K562 (cell line): ENCODE results near the gene RPRD1B.

Experiments used
- ATF1 ChIP-seq, 2 experiments: fragments of 450-650 bp in 1 of 2; IDR thresholded peaks; 2 replicates each; pipeline ENCODE4 v1.6.1; 2016; ENCODE audit warnings: missing compliant biosample characterization in 1 of 2, missing genetic modification characterization in 1 of 2
- CHD4 ChIP-seq: fragments of 200-600 bp; sonication (generic); IDR thresholded peaks from 3 replicates; pipeline ENCODE4 v1.6.1; 2012; ENCODE audit warnings: low read depth, mild to moderate bottlenecking, mixed read lengths, low read length, inconsistent platforms; ENCODE audit not compliant: insufficient read depth, insufficient replicate concordance, poor library complexity, severe bottlenecking
- CTCF ChIP-seq, 3 experiments: IDR thresholded peaks in 2 of 3; conservative IDR thresholded peaks in 1 of 3; 2 replicates each; pipeline ENCODE4 v1.5.1; 2011 to 2012; ENCODE audit warnings: low read length in 3 of 3, mild to moderate bottlenecking in 3 of 3, control low read depth in 2 of 3, improper control_type of control experiment in 1 of 3, inconsistent platforms in 1 of 3, low read depth in 1 of 3, mixed read lengths in 1 of 3, moderate library complexity in 1 of 3; ENCODE audit not compliant: insufficient read depth in 2 of 3
- MAZ ChIP-seq, 2 experiments: fragments of 450-650 bp in 1 of 2; sonication (generic) in 1 of 2; formaldehyde crosslinking; IDR thresholded peaks in 1 of 2; conservative IDR thresholded peaks in 1 of 2; 2 replicates each; pipeline versions ENCODE4 v1.4.0 to v1.5.0; 2020; ENCODE audit warnings: mild to moderate bottlenecking in 1 of 2, missing genetic modification reagents in 1 of 2
- POLR2AphosphoS5 ChIP-seq: IDR thresholded peaks from 2 replicates; pipeline ENCODE4 v1.6.1; 2011; ENCODE audit warnings: mild to moderate bottlenecking, low read depth, low read length, moderate library complexity; ENCODE audit not compliant: control insufficient read depth, insufficient read depth
- TAF1 ChIP-seq: IDR thresholded peaks from 2 replicates; pipeline ENCODE4 v1.6.1; 2011; ENCODE audit warnings: mild to moderate bottlenecking, low read length, moderate library complexity; ENCODE audit not compliant: insufficient read depth, control insufficient read depth, severe bottlenecking; ENCODE audit errors: extremely low read depth
- ZNF561 ChIP-seq: fragments of 450-650 bp; formaldehyde crosslinking; conservative IDR thresholded peaks from 2 replicates; pipeline ENCODE4 v1.4.0; 2020; ENCODE audit warnings: mild to moderate bottlenecking, moderate library complexity

GRCh38 chr20:38085026-38085425 lies 51.5 kb downstream of the RPRD1B start:
- TF ChIP-seq POLR2AphosphoS5 (no peak), CTCF (IDR thresholded peaks at IDR 0.05 in 2 of 3, conservative IDR thresholded peaks at IDR 0.05 in 1 of 3; ENCODE audit: insufficient read depth in 2 of 3, low read depth in 1 of 3, low read length in 3 of 3) (no peak), TAF1 (no peak), ATF1 (CRISPR knock-in tag; IDR thresholded peaks at IDR 0.05) (no peak), ATF1 (tag; IDR thresholded peaks at IDR 0.05) (no peak), MAZ (CRISPR knock-in tag; conservative IDR thresholded peaks at IDR 0.05 in 1 of 2, IDR thresholded peaks at IDR 0.05 in 1 of 2) (no peak), CHD4 (no peak), ZNF561 (no peak)
